SK-N-MC (cell line): Measurements from ENCODE around the gene ARHGAP26.
"Not testable (repeated sequence)": the region's sequence is repeated elsewhere in the genome, so short reads cannot be mapped to it uniquely, and the experiment has no call there.

Experiments used
- DNase-seq: peaks from one replicate; pipeline ENCODE4 v3.0.0-alpha.2; 2011; ENCODE audit warnings: low read depth, low spot score
- H3K27ac ChIP-seq: fragments of 200-600 bp; sonication (generic); 2 replicates; pipeline ENCODE4 v1.5.1; 2016; ENCODE audit warnings: mixed run types
- H3K36me3 ChIP-seq: fragments of 200-600 bp; sonication (generic); 2 replicates; pipeline ENCODE4 v1.6.1; 2017; ENCODE audit warnings: antibody characterized with exemption, low read length, mixed read lengths; ENCODE audit not compliant: insufficient read depth
- H3K4me3 ChIP-seq: fragments of 200-600 bp; sonication (generic); 2 replicates; pipeline ENCODE4 v1.5.1; 2016
- H3K9ac ChIP-seq: fragments of 200-600 bp; sonication (generic); 2 replicates; pipeline ENCODE4 v1.8.0; 2017; ENCODE audit warnings: mixed run types, mixed read lengths; ENCODE audit not compliant: insufficient read length
- H3K9me3 ChIP-seq: fragments of 200-600 bp; sonication (generic); 2 replicates; pipeline ENCODE4 v1.6.1; 2017; ENCODE audit warnings: low read depth, mild to moderate bottlenecking, antibody characterized with exemption, low read length, moderate library complexity, mixed read lengths
- EZH2 ChIP-seq: fragments of 200-600 bp; sonication (generic); IDR thresholded peaks from one replicate; pipeline ENCODE4 v1.6.1; 2017; ENCODE audit warnings: antibody characterized with exemption
- FOXP2 ChIP-seq: optimal IDR thresholded peaks from 2 replicates; pipeline ENCODE3; 2011; ENCODE audit warnings: mild to moderate bottlenecking, moderate library complexity; ENCODE audit not compliant: insufficient read depth; ENCODE audit errors: extremely low read length, control extremely low read depth
- POLR2AphosphoS5 ChIP-seq: IDR thresholded peaks from 2 replicates; pipeline ENCODE4 v1.6.1; 2012; ENCODE audit warnings: mild to moderate bottlenecking, low read depth, low read length, borderline replicate concordance

The ARHGAP26 gene

GRCh38 chr5:143108498-143109128 is 338.4 kb downstream of the ARHGAP26 start:
- Histone ChIP-seq H3K9ac (no peak overlapping the region), H3K4me3 (no peak overlapping the region), H3K36me3 (no peaks in the 10 kb centered on the region), H3K27ac (no peak overlapping the region), H3K9me3 (no peaks in the 10 kb centered on the region)
- DNase-seq: no peak
- TF ChIP-seq FOXP2 (no peak), POLR2AphosphoS5 (no peak), EZH2 (no peak)

GRCh38 chr5:143110591-143110990 is 340.4 kb downstream of the ARHGAP26 start:
- H3K9me3 ChIP-seq: no peaks in the 10 kb centered on the region
- no peak overlapping the region for H3K27ac ChIP-seq
- DNase-seq: no peak
- no peak overlapping the region for H3K9ac ChIP-seq
- TF ChIP-seq FOXP2: no peak
- TF ChIP-seq POLR2AphosphoS5: no peak
- no peak for TF ChIP-seq EZH2
- H3K36me3 ChIP-seq: no peaks in the 10 kb centered on the region
- no peak overlapping the region for H3K4me3 ChIP-seq

GRCh38 chr5:143111799-143112198 is 341.6 kb downstream of the ARHGAP26 start:
- TF ChIP-seq EZH2: no peak
- TF ChIP-seq POLR2AphosphoS5: no peak
- TF ChIP-seq FOXP2: no peak
- H3K9ac ChIP-seq: no peak overlapping the region
- no peak overlapping the region for H3K4me3 ChIP-seq
- no peak overlapping the region for H3K27ac ChIP-seq
- DNase-seq: no peak
- H3K9me3 ChIP-seq: no peaks in the 10 kb centered on the region
- H3K36me3 ChIP-seq: no peaks in the 10 kb centered on the region

- Histone ChIP-seq H3K36me3 (no peaks in the 10 kb centered on the region), H3K9ac (no peak overlapping the region), H3K4me3 (no peak overlapping the region), H3K27ac (no peak overlapping the region), H3K9me3 (no peaks in the 10 kb centered on the region)
- TF ChIP-seq POLR2AphosphoS5 (no peak), FOXP2 (no peak)
- DNase-seq: no peak
Observed at GRCh38 chr5:143113461-143113860, 343.3 kb downstream of the ARHGAP26 start.

- H3K4me3 ChIP-seq: no peak overlapping the region
- H3K36me3 ChIP-seq: no peaks in the 10 kb centered on the region
- H3K9ac ChIP-seq: no peak overlapping the region
- TF ChIP-seq POLR2AphosphoS5 (no peak), EZH2 (no peak), FOXP2 (no peak)
- DNase-seq: no peak
- no peaks in the 10 kb centered on the region for H3K9me3 ChIP-seq
- H3K27ac ChIP-seq: no peak overlapping the region
Observed at GRCh38 chr5:143114481-143114880, 344.3 kb downstream of the ARHGAP26 start.

GRCh38 chr5:143115381-143115780 is 345.2 kb downstream of the ARHGAP26 start:
- Histone ChIP-seq H3K36me3 (no peaks in the 10 kb centered on the region), H3K27ac (no peak overlapping the region), H3K9me3 (no peaks in the 10 kb centered on the region), H3K4me3 (no peak overlapping the region), H3K9ac (no peak overlapping the region)
- TF ChIP-seq EZH2 (no peak), POLR2AphosphoS5 (no peak), FOXP2 (no peak)
- no peak for DNase-seq

GRCh38 chr5:143116814-143117213 is 346.6 kb downstream of the ARHGAP26 start:
- DNase-seq: no peak
- Histone ChIP-seq H3K36me3 (no peaks in the 10 kb centered on the region), H3K4me3 (no peak overlapping the region), H3K9ac (no peak overlapping the region), H3K27ac (no peak overlapping the region), H3K9me3 (no peaks in the 10 kb centered on the region)
- TF ChIP-seq POLR2AphosphoS5 (no peak), EZH2 (no peak), FOXP2 (no peak)

- no peak for TF ChIP-seq EZH2
- no peak overlapping the region for H3K27ac ChIP-seq
- no peaks in the 10 kb centered on the region for H3K36me3 ChIP-seq
- DNase-seq: no peak
- no peaks in the 10 kb centered on the region for H3K9me3 ChIP-seq
- H3K9ac ChIP-seq: no peak overlapping the region
- no peak overlapping the region for H3K4me3 ChIP-seq
Observed at GRCh38 chr5:143117821-143118220, 347.6 kb downstream of the ARHGAP26 start.

GRCh38 chr5:143118222-143118621 is 348.0 kb downstream of the ARHGAP26 start:
- Histone ChIP-seq H3K9ac (no peak overlapping the region), H3K36me3 (no peaks in the 10 kb centered on the region), H3K9me3 (no peaks in the 10 kb centered on the region), H3K4me3 (no peak overlapping the region), H3K27ac (no peak overlapping the region)
- DNase-seq: no peak
- TF ChIP-seq FOXP2 (no peak), POLR2AphosphoS5 (no peak), EZH2 (no peak)

GRCh38 chr5:143118818-143119217 is 348.6 kb downstream of the ARHGAP26 start:
- DNase-seq, H3K36me3 ChIP-seq, H3K27ac ChIP-seq, H3K4me3 ChIP-seq, H3K9ac ChIP-seq, H3K9me3 ChIP-seq: not testable (repeated sequence)
